HUES48 (cell line): Measurements from ENCODE around the gene NUP93.

Experiments
- H3K27ac ChIP-seq: one replicate; pipeline ENCODE4 v1.7.0; 2013; ENCODE audit warnings: low read depth, low read length, inconsistent platforms
- H3K27me3 ChIP-seq: 2 replicates; pipeline ENCODE4 v1.6.1; 2013; ENCODE audit warnings: mild to moderate bottlenecking, low read length; ENCODE audit not compliant: control insufficient read depth, insufficient read depth
- H3K36me3 ChIP-seq: 2 replicates; pipeline ENCODE4 v1.6.1; 2013; ENCODE audit warnings: low read length; ENCODE audit not compliant: control insufficient read depth, insufficient read depth
- H3K4me1 ChIP-seq: 2 replicates; pipeline ENCODE4 v1.6.1; 2013; ENCODE audit warnings: mild to moderate bottlenecking, low read length; ENCODE audit not compliant: control insufficient read depth, insufficient read depth
- H3K4me3 ChIP-seq: 2 replicates; pipeline ENCODE4 v1.5.1; 2013; ENCODE audit warnings: mild to moderate bottlenecking, low read depth, low read length
- H3K9ac ChIP-seq: 2 replicates; pipeline ENCODE4 v1.6.1; 2013; ENCODE audit warnings: mild to moderate bottlenecking, low read depth, low read length, moderate library complexity
- H3K9me3 ChIP-seq: 2 replicates; pipeline ENCODE4 v1.6.1; 2013; ENCODE audit warnings: low read length; ENCODE audit not compliant: control insufficient read depth, insufficient read depth

Gene NUP93

DNA sequence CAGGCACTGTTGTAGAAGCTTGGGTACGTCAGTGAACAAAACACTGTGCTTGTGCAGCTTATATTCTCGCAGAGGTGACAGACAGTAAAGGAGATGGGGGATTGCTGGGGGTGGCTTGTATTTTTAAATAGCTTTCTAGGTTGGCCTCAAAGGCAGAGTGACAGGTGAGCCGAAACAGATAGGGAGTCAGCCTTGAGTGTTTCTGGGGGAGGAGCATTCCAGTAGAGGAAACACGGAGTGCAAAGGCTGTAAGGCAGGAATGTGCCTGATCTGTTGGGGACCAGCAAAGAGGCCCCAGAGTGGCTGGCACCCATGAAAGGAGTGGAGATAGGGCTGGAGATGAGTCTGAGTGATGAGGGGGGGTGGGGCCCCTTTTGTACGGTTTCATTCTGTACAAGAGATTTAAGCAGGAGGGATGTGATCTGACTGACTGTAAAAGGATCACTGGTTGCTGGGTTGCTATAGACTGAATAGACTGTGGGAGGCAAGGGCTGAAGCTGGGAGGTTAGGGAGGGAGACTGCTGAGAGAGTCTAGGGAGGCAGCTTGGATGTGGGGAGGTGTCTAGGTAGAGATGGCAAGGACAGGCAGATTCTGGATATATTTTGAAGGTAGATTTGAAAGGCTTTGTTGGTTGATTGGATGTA, 15.2 kb downstream of the NUP93 start:
- H3K27me3 ChIP-seq = no peaks in the 10 kb centered on the region
- H3K9ac ChIP-seq = no peak overlapping the region
- H3K4me1 ChIP-seq = peaks cover 40% of the 10 kb centered on the region
- H3K27ac ChIP-seq = no peak overlapping the region
- no peaks in the 10 kb centered on the region for H3K9me3 ChIP-seq
- H3K4me3 ChIP-seq = no peak overlapping the region
- peaks cover 21% of the 10 kb centered on the region for H3K36me3 ChIP-seq

DNA sequence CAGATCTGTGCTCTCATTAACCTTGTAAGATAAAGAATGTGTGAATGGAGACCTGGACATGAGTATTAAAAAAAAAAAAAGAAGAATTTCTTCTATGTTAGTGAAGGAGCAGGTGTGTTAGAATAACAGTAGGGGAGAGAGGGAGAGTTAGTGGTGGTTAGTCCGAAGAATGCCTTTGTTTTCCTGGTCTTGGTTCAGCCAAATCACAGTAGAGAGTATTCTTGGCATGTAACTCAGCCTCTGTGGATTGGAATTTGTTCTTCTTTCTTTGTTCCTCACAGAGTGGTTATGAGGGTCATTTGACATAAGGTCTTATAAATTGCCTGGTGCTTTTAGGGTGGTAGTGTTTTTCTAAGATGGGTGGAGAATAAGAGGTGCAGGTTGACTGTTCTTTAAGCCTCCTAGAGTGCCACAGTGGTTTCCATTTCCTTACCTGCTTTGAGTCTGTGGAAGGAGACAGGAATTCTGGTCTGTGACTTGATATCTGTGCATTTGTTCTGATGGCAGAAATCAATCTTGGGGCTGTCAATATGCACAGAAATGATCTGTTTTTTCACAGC, 17.6 kb downstream of the NUP93 start:
- H3K4me1 ChIP-seq = peaks cover 37% of the 10 kb centered on the region
- H3K9ac ChIP-seq = no peak overlapping the region
- H3K36me3 ChIP-seq = peaks cover 44% of the 10 kb centered on the region
- peak overlapping the region; percentile 14 for H3K27ac ChIP-seq
- H3K27me3 ChIP-seq = no peaks in the 10 kb centered on the region
- no peaks in the 10 kb centered on the region for H3K9me3 ChIP-seq
- no peak overlapping the region; the same call in 1 of the 2 replicates for H3K4me3 ChIP-seq

DNA sequence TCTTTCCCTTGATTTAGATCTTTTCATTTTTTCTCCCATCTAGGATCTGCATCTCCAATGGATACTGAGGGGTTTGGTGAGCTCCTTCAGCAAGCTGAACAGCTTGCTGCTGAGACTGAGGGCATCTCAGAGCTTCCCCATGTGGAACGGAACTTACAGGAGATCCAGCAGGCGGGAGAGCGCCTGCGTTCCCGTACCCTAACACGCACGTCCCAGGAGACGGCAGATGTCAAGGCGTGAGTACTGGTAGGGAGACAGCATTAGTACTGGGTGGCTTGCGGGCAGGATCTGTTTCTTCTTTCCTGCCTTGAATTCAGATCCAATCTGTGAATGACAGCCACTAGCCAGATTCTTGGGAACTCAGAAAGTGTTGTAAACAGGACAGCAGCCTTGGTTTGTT, 18.3 kb downstream of the NUP93 start:
- Histone ChIP-seq H3K27ac (no peak overlapping the region), H3K36me3 (peaks cover 50% of the 10 kb centered on the region), H3K4me3 (no peak overlapping the region), H3K27me3 (no peaks in the 10 kb centered on the region), H3K9ac (no peak overlapping the region), H3K9me3 (peaks cover 1% of the 10 kb centered on the region; the same call in 1 of the 2 replicates), H3K4me1 (peaks cover 32% of the 10 kb centered on the region)

DNA sequence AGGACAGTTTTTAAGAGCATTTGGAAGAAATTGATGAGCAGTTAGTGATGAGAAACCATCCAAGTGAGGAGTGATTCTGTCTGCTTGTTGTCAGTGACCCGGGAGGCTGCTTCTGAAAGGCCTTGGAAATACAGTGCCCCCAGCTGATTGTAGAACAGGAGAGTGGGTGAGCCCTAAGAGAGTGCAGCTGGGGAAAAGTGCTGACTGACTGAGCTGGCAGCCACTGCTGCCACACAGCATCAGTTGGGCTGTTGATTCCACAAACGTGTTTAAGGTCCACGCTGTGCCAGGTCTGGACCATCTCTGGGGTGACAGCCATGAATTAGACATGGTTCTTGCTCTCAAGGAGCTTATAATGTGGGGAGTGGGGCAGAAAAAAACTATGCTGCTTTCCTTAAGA, 18.9 kb downstream of the NUP93 start:
- H3K27ac ChIP-seq = no peak overlapping the region
- H3K36me3 ChIP-seq = peaks cover 55% of the 10 kb centered on the region

DNA sequence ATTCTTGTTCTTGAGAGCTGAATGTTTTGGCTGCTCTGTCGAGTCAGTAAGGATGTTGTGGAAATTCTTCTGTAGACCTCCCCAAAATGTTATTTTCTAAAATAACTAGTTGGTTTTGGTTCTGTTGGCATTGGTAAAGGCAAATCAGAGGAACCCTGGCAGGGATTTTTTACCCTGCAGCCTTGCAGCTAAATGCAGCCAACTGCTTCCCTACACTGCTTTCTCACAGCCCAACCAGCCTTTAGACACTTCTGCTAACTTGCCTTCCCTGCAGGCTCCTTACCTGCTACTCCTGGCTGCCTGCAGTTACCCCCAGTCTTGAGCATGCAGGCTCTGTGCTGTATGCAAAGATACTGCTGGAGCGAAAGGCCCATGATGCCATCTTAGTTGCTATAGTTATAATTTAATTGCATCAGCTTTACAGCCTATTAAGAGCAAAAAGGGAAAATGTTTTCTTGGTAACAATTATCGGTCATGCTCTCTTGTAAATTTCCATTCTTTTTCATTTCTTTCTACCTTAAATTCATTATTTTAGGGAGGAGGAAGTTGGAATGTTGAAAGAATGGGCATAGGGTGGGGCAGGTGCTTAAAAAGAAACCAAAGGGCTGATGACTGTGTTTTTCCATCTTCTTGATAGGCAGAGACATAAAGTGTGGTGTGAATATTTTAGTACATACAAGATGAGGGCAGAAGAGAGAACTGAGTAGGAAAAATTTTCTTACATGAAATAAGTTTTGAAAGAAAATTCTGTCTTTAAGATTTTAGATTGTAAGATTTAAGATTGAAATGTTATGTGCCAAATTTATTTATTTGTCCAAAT, 20.0 kb downstream of the NUP93 start:
- Histone ChIP-seq H3K27me3 (no peaks in the 10 kb centered on the region), H3K9ac (no peak overlapping the region), H3K27ac (no peak overlapping the region), H3K9me3 (peaks cover 15% of the 10 kb centered on the region), H3K36me3 (peaks cover 57% of the 10 kb centered on the region), H3K4me3 (no peak overlapping the region), H3K4me1 (peaks cover 24% of the 10 kb centered on the region)

More for the DNA sequence above, 18.9 kb downstream of the NUP93 start:
- Histone ChIP-seq H3K9ac (no peak overlapping the region), H3K27me3 (no peaks in the 10 kb centered on the region), H3K4me3 (no peak overlapping the region), H3K4me1 (peaks cover 32% of the 10 kb centered on the region), H3K9me3 (peaks cover 8% of the 10 kb centered on the region; the same call in 1 of the 2 replicates)

DNA sequence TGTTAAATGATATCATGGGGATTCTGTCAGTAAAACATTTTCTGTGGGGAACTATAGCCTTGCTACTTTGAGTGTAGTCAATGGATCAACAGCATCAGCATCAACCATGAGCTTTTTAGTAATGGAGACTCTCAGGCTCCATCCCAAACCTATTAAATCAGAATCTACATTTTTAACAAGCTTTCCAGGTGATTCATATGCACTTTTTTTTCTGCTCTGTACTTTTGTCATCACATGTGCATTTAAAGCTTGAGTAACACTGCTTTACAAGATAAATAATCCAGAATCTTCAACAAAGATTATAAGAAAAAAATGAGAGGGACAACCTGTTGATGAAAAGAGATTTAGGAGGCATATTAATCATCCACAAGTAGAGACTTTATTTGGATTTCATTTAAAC, 23.5 kb downstream of the NUP93 start:
- Histone ChIP-seq H3K4me3 (no peak overlapping the region), H3K27ac (no peak overlapping the region), H3K36me3 (peaks cover 58% of the 10 kb centered on the region)

DNA sequence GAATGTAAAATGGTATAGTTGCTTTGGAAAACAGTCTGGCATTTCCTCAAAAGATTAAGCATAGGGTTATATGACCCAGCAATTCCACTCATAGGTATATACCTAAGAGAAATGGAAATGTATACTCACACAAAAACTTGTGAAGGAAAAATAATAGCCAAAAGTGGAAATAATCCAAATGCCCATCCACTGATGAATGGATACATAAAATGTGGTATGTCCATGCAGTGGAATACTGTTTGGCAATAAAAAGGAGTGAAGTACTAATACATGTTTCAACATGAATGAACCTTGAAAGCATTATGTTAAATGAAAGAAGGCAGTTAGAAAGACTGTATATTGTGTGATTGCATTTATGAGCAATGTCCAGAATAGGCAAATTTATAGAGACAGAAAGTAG, 25.1 kb downstream of the NUP93 start:
- Histone ChIP-seq H3K9ac (no peak overlapping the region), H3K9me3 (peaks cover 18% of the 10 kb centered on the region), H3K4me1 (no peaks in the 10 kb centered on the region), H3K4me3 (no peak overlapping the region), H3K27me3 (no peaks in the 10 kb centered on the region), H3K36me3 (peaks cover 59% of the 10 kb centered on the region), H3K27ac (no peak overlapping the region)

More for the DNA sequence above, 23.5 kb downstream of the NUP93 start:
- H3K4me1 ChIP-seq = no peaks in the 10 kb centered on the region
- no peaks in the 10 kb centered on the region for H3K27me3 ChIP-seq
- peaks cover 18% of the 10 kb centered on the region for H3K9me3 ChIP-seq
- no peak overlapping the region for H3K9ac ChIP-seq

DNA sequence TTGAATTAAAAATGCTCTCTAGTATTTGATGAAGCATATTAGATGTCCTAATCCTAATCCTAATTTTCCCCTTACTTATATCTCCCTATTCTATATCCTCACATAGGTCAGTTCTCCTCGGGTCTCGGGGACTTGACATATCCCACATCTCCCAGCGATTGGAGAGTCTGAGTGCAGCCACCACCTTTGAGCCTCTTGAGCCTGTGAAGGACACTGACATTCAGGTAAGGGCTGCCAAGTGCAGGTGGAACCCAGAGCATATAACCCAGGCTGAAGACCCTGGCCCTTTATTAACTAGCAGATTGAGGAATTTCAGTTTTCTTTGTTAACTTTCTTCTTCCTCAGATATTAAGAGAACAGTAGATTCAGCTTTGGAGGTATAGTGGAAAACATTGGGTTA, 28.5 kb downstream of the NUP93 start:
- Histone ChIP-seq H3K9ac (no peak overlapping the region), H3K4me3 (no peak overlapping the region), H3K36me3 (peaks cover 57% of the 10 kb centered on the region), H3K27ac (no peak overlapping the region), H3K4me1 (no peaks in the 10 kb centered on the region), H3K9me3 (peaks cover 15% of the 10 kb centered on the region), H3K27me3 (no peaks in the 10 kb centered on the region)

DNA sequence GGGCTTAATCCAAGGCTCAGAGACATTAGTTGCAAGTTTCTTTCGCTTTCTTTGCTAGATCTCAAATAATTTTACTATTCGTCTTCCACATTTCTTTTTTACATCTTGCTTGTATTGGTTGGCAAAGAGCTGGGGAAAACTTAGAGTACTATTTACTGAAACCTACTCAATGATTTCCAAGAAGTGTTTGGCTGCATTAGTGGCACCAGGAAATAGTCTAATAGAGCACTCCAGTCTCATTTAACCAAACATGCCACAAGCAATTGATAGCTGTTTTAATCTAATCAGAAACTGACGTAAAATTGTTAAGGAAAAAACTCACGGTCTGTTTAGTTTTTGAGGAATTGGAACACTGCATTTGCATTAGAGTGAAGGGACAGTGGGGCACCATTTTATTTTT, 29.0 kb downstream of the NUP93 start:
- H3K36me3 ChIP-seq = peaks cover 52% of the 10 kb centered on the region

DNA sequence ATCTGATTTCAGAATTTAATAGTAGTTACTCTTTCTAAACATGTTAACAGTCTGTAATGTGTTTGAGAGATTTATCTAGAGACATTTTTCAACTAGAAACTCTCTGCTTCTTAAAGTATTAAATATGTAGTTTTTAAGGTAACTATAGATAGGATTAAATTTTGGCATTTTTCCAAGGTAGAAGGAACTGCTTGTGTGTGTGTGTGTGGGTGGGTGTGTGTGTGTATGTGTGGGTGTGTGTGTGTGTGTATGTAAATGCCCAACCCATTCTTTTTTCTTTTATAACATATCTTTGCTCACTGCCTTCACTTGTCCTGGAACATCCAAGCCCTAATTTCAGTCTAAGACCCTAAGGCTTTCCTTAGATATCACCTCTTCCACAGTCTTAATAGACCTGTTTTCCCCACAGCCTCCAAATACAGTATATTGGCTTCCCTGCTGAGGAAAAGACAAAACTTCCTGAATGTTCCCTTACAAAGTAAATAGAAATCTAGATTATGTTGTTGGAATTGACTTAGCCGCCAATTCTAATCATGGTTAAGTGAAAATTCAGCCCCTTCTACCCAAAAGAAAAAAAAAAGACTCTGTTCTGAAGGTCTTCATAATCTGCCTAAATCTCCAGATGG, 33.5 kb downstream of the NUP93 start:
- H3K4me1 ChIP-seq = no peaks in the 10 kb centered on the region
- H3K27me3 ChIP-seq = no peaks in the 10 kb centered on the region
- H3K9me3 ChIP-seq = no peaks in the 10 kb centered on the region
- no peak overlapping the region for H3K27ac ChIP-seq
- H3K4me3 ChIP-seq = no peak overlapping the region
- peaks cover 52% of the 10 kb centered on the region for H3K36me3 ChIP-seq
- H3K9ac ChIP-seq = no peak overlapping the region

More for the DNA sequence above, 29.0 kb downstream of the NUP93 start:
- H3K9ac ChIP-seq = no peak overlapping the region
- H3K27ac ChIP-seq = no peak overlapping the region
- no peaks in the 10 kb centered on the region for H3K4me1 ChIP-seq
- H3K4me3 ChIP-seq = no peak overlapping the region
- H3K9me3 ChIP-seq = peaks cover 10% of the 10 kb centered on the region
- H3K27me3 ChIP-seq = no peaks in the 10 kb centered on the region
